Measurements from ENCODE around the gene SUSD3. TPM values are rescaled to one million over a fixed set of nuclear protein-coding genes. Genes with fewer than 3 reads are reported as not detected.

The SUSD3 gene
- total RNA-seq, 4 donors from 2014 or later, result 0.83 to 3.3 (median 1.4) TPM

GRCh38 chr9:93122721-93123221 is 64.3 kb downstream of the SUSD3 start:
- peaks cover 32 to 61% (median 49%) of the 10 kb centered on the region in 4 donors for H3K4me1 ChIP-seq
- H3K27ac ChIP-seq (replicated peaks in 1 of 4), result peak overlapping the region in 1 of 4 donors; percentile 2
- H3K4me3 ChIP-seq, result no peak overlapping the region
- TF ChIP-seq CTCF (IDR thresholded peaks at IDR 0.05) (no peak), POLR2AphosphoS5 (IDR thresholded peaks at IDR 0.05) (no peak), EP300 (IDR thresholded peaks at IDR 0.05) (no peak), POLR2A (IDR thresholded peaks at IDR 0.05; ENCODE audit: low read depth) (no peak)
- 65% methylated on average over 2 of the region's 14 CpGs for WGBS
- peaks cover 13 to 59% (median 54%) of the 10 kb centered on the region in 4 donors for H3K36me3 ChIP-seq
- no peak for DNase-seq (ENCODE audit: extremely low spot score)
- H3K27me3 ChIP-seq, result no peaks in the 10 kb centered on the region
- intact Hi-C loops (cut with DNase I), result no loop called here
- H3K9me3 ChIP-seq, result no peaks in the 10 kb centered on the region

- DNase-seq (ENCODE audit: extremely low spot score), result no peak
- Histone ChIP-seq H3K27ac (replicated peaks in 1 of 4) (no peak overlapping the region), H3K36me3 (peaks cover 13 to 59% (median 56%) of the 10 kb centered on the region in 4 donors), H3K27me3 (no peaks in the 10 kb centered on the region), H3K9me3 (no peaks in the 10 kb centered on the region), H3K4me1 (peaks cover 40 to 69% (median 58%) of the 10 kb centered on the region in 4 donors), H3K4me3 (no peak overlapping the region)
- WGBS, result 77% methylated on average over 9 of the region's 14 CpGs
- intact Hi-C loops (cut with DNase I), result no loop called here
- TF ChIP-seq POLR2AphosphoS5 (IDR thresholded peaks at IDR 0.05), result no peak
- no peak for TF ChIP-seq POLR2A (IDR thresholded peaks at IDR 0.05; ENCODE audit: low read depth)
- TF ChIP-seq EP300 (IDR thresholded peaks at IDR 0.05), result no peak
- no peak for TF ChIP-seq CTCF (IDR thresholded peaks at IDR 0.05)
Measured at GRCh38 chr9:93123561-93124283, 65.2 kb downstream of the SUSD3 start.

- Histone ChIP-seq H3K36me3 (peaks cover 13 to 59% (median 56%) of the 10 kb centered on the region in 4 donors), H3K27ac (replicated peaks in 1 of 4) (peak overlapping the region in 2 of 4 donors; percentile 3 to 99), H3K9me3 (no peaks in the 10 kb centered on the region), H3K4me3 (no peak overlapping the region), H3K4me1 (peaks cover 46 to 69% (median 60%) of the 10 kb centered on the region in 4 donors), H3K27me3 (no peaks in the 10 kb centered on the region)
- intact Hi-C loops (cut with DNase I), result no loop called here
- WGBS, result 90% methylated on average over 5 of the region's 16 CpGs
- TF ChIP-seq POLR2AphosphoS5 (IDR thresholded peaks at IDR 0.05), result no peak
- TF ChIP-seq CTCF (IDR thresholded peaks at IDR 0.05), result no peak
- no peak for DNase-seq (ENCODE audit: extremely low spot score)
Measured at GRCh38 chr9:93124793-93125192, 66.3 kb downstream of the SUSD3 start.

- intact Hi-C loops (cut with DNase I), result no loop called here
- DNase-seq (ENCODE audit: extremely low spot score), result no peak
- TF ChIP-seq EP300 (IDR thresholded peaks at IDR 0.05) (no peak), CTCF (IDR thresholded peaks at IDR 0.05) (no peak), POLR2A (IDR thresholded peaks at IDR 0.05; ENCODE audit: low read depth) (no peak), POLR2AphosphoS5 (IDR thresholded peaks at IDR 0.05) (no peak)
- no peaks in the 10 kb centered on the region for H3K9me3 ChIP-seq
- peaks cover 13 to 59% (median 56%) of the 10 kb centered on the region in 4 donors for H3K36me3 ChIP-seq
- peaks cover 47 to 69% (median 60%) of the 10 kb centered on the region in 4 donors for H3K4me1 ChIP-seq
- H3K27me3 ChIP-seq, result no peaks in the 10 kb centered on the region
- H3K27ac ChIP-seq (replicated peaks in 1 of 4), result peak overlapping the region in 3 of 4 donors; percentile 98 to 99 (median 99)
- WGBS, result 96% methylated on average over 9 of the region's 10 CpGs
- no peak overlapping the region for H3K4me3 ChIP-seq
Measured at GRCh38 chr9:93125331-93125894, 66.9 kb downstream of the SUSD3 start.
